H1 (cell line): Measurements from ENCODE around the gene PHACTR2. TPM values are rescaled to one million over a fixed set of nuclear protein-coding genes. Genes with fewer than 3 reads are reported as not detected.
A peak's percentile ranks its signal among the peaks of the same experiment; 100 is the strongest.

Experiments
- CTCF ChIA-PET: fragments of 300-600 bp; sonication (Branson Sonifier 250); formaldehyde crosslinking; loops from one replicate; lab custom pipeline; 2021; ENCODE audit not compliant: partially characterized antibody; lab: Charles Lee
- POLR2A ChIA-PET: fragments of 300-600 bp; sonication (Branson Sonifier 250); formaldehyde crosslinking; loops from one replicate; lab custom pipeline; 2021; ENCODE audit warnings: inconsistent platforms; ENCODE audit not compliant: partially characterized antibody; lab: Charles Lee
- DNase-seq, 2 experiments: peaks; one replicate each; pipeline versions ENCODE4 v3.0.0 to v3.0.0-alpha.2; 2010 to 2022; ENCODE audit warnings: low spot score in 2 of 2, low read depth in 1 of 2, mixed read lengths in 1 of 2
- FAIRE-seq: peaks from 2 replicates; lab custom pipeline; 2011; peaks lifted over from hg19 to GRCh38; lab: Jason Lieb, UNC
- H2AFZ ChIP-seq: 2 replicates; pipeline ENCODE4 v1.8.1; 2012; ENCODE audit warnings: low read length, inconsistent platforms
- H2AK5ac ChIP-seq: 2 replicates; pipeline ENCODE4 v1.6.1; 2013; ENCODE audit warnings: low read depth, low read length
- H2BK120ac ChIP-seq: replicated peaks from 2 replicates; pipeline ENCODE3; 2013; ENCODE audit warnings: low read depth, low read length, inconsistent platforms
- H2BK12ac ChIP-seq: 2 replicates; pipeline ENCODE4 v1.6.1; 2013; ENCODE audit warnings: low read depth, low read length
- H2BK15ac ChIP-seq: 2 replicates; pipeline ENCODE4 v1.6.1; 2013; ENCODE audit warnings: low read length
- H2BK20ac ChIP-seq: 2 replicates; pipeline ENCODE4 v1.6.1; 2013; ENCODE audit warnings: low read length
- H2BK5ac ChIP-seq: 2 replicates; pipeline ENCODE4 v1.6.1; 2013; ENCODE audit warnings: low read depth, low read length
- H3K14ac ChIP-seq: 2 replicates; pipeline ENCODE4 v1.6.1; 2013; ENCODE audit warnings: inconsistent platforms; ENCODE audit not compliant: insufficient read length
- H3K18ac ChIP-seq: 2 replicates; pipeline ENCODE4 v1.6.1; 2013; ENCODE audit warnings: low read length; ENCODE audit errors: extremely low read depth
- H3K23ac ChIP-seq: 2 replicates; pipeline ENCODE4 v1.6.1; 2013; ENCODE audit warnings: inconsistent platforms; ENCODE audit not compliant: insufficient read length
- H3K23me2 ChIP-seq: 2 replicates; pipeline ENCODE4 v1.6.1; 2013; ENCODE audit warnings: low read depth, low read length
- H3K27ac ChIP-seq: 2 replicates; pipeline ENCODE4 v1.6.1; 2011; ENCODE audit warnings: low read depth, low read length, inconsistent platforms
- H3K27me3 ChIP-seq, 4 experiments: replicated peaks in 1 of 4; 1 replicate in 1 of 4; 2 replicates in 3 of 4; pipeline versions ENCODE4 v1.6.1 to v1.8.1; 2011 to 2013; ENCODE audit warnings: low read length in 3 of 4, mild to moderate bottlenecking in 3 of 4, inconsistent platforms in 2 of 4, mixed read lengths in 2 of 4, moderate library complexity in 1 of 4; ENCODE audit not compliant: control insufficient read depth in 3 of 4, insufficient read depth in 3 of 4; ENCODE audit errors: extremely low read depth in 1 of 4
- H3K36me3 ChIP-seq, 4 experiments: 2 replicates each; pipeline versions ENCODE4 v1.6.1 to v1.8.1; 2011 to 2013; ENCODE audit warnings: mild to moderate bottlenecking in 4 of 4, low read length in 3 of 4, moderate library complexity in 2 of 4, control low read depth in 1 of 4, inconsistent platforms in 1 of 4; ENCODE audit not compliant: insufficient read depth in 4 of 4, control insufficient read depth in 2 of 4
- H3K4ac ChIP-seq: replicated peaks from 2 replicates; pipeline ENCODE3; 2013; ENCODE audit warnings: low read length, low read depth, mixed read lengths, inconsistent platforms; ENCODE audit not compliant: insufficient read length
- H3K4me1 ChIP-seq, 4 experiments: replicated peaks in 1 of 4; 1 replicate in 1 of 4; 2 replicates in 3 of 4; pipeline versions ENCODE4 v1.6.1 to v1.8.1; 2011 to 2013; ENCODE audit warnings: low read length in 3 of 4, inconsistent platforms in 2 of 4, mixed read lengths in 1 of 4; ENCODE audit not compliant: insufficient read depth in 4 of 4, control insufficient read depth in 3 of 4
- H3K4me2 ChIP-seq, 2 experiments: 2 replicates each; pipeline versions ENCODE4 v1.6.1 to v1.8.1; 2011 to 2013; ENCODE audit warnings: low read depth in 2 of 2, low read length in 2 of 2, control low read depth in 1 of 2, inconsistent platforms in 1 of 2, mild to moderate bottlenecking in 1 of 2; ENCODE audit not compliant: insufficient read depth in 1 of 2
- H3K4me3 ChIP-seq, 4 experiments: fragments of 200-600, 300-600 bp in 1 of 4; sonication (generic), shearing (Covaris generic), sonication (Bioruptor Twin) in 1 of 4; 2 replicates each; pipeline versions ENCODE4 v1.5.1 to v1.8.1; 2011 to 2016; ENCODE audit warnings: low read length in 4 of 4, low read depth in 3 of 4, control low read depth in 2 of 4, inconsistent platforms in 2 of 4, mild to moderate bottlenecking in 2 of 4, mixed read lengths in 1 of 4, moderate library complexity in 1 of 4; ENCODE audit not compliant: insufficient read depth in 2 of 4; ENCODE audit errors: extremely low read depth in 1 of 4
- H3K56ac ChIP-seq: replicated peaks from 2 replicates; pipeline ENCODE3; 2013; ENCODE audit warnings: low read depth, mild to moderate bottlenecking, mixed read lengths, low read length, inconsistent platforms; ENCODE audit not compliant: insufficient read length
- H3K79me1 ChIP-seq: 2 replicates; pipeline ENCODE4 v1.6.1; 2013; ENCODE audit warnings: low read depth, low read length, control low read depth
- H3K79me2 ChIP-seq, 2 experiments: 2 replicates each; pipeline versions ENCODE4 v1.6.1 to v1.8.1; 2012 to 2013; ENCODE audit warnings: low read length in 2 of 2, mild to moderate bottlenecking in 2 of 2, inconsistent platforms in 1 of 2; ENCODE audit not compliant: insufficient read depth in 2 of 2, control insufficient read depth in 1 of 2
- H3K9ac ChIP-seq, 4 experiments: replicated peaks in 1 of 4; 1 replicate in 1 of 4; 2 replicates in 3 of 4; pipeline versions ENCODE4 v1.6.1 to v1.8.1; 2011 to 2013; ENCODE audit warnings: low read depth in 3 of 4, low read length in 3 of 4, control low read depth in 2 of 4, mild to moderate bottlenecking in 2 of 4, moderate library complexity in 2 of 4, inconsistent platforms in 1 of 4; ENCODE audit errors: extremely low read depth in 1 of 4
- H3K9me3 ChIP-seq, 2 experiments: 2 replicates each; pipeline versions ENCODE4 v1.6.1 to v1.8.1; 2012 to 2013; ENCODE audit warnings: mild to moderate bottlenecking in 2 of 2, moderate library complexity in 2 of 2, control low read depth in 1 of 2, inconsistent platforms in 1 of 2, low read depth in 1 of 2, low read length in 1 of 2, mixed read lengths in 1 of 2; ENCODE audit not compliant: insufficient read depth in 2 of 2
- H4K20me1 ChIP-seq, 2 experiments: replicated peaks in 1 of 2; 2 replicates each; pipeline versions ENCODE3 to v1.8.1; 2011 to 2013; ENCODE audit warnings: inconsistent platforms in 2 of 2, low read length in 2 of 2, mild to moderate bottlenecking in 1 of 2; ENCODE audit not compliant: insufficient read depth in 2 of 2, control insufficient read depth in 1 of 2
- H4K5ac ChIP-seq: 2 replicates; pipeline ENCODE4 v1.6.1; 2013; ENCODE audit warnings: low read length, low read depth, mixed read lengths, inconsistent platforms; ENCODE audit not compliant: insufficient read length
- H4K8ac ChIP-seq: 2 replicates; pipeline ENCODE4 v1.8.0; 2013; ENCODE audit warnings: mild to moderate bottlenecking, moderate library complexity, low read length, inconsistent platforms; ENCODE audit not compliant: insufficient read depth; ENCODE audit errors: extremely low read depth
- H4K91ac ChIP-seq: replicated peaks from 2 replicates; pipeline ENCODE3; 2013; ENCODE audit warnings: low read length, mixed read lengths, inconsistent platforms; ENCODE audit not compliant: insufficient read length
- SIRT6 ChIP-seq: IDR thresholded peaks from one replicate; pipeline ENCODE4 v1.7.1; 2012; ENCODE audit warnings: low read length, inconsistent platforms
- TEAD4 ChIP-seq: IDR thresholded peaks from 2 replicates; pipeline ENCODE4 v1.6.1; 2012; ENCODE audit warnings: low read depth, low read length, inconsistent platforms, mixed read lengths
- WGBS, 2 experiments: shearing (Covaris generic) in 1 of 2; methylation state at CpG; one replicate each; pipeline versions ENCODE4 v1.1.6 to v1.1.7; 2013 to 2015; ENCODE audit warnings: low lambda C conversion rate in 2 of 2, mixed read lengths in 2 of 2, inconsistent platforms in 1 of 2, low coverage in 1 of 2, missing lambda C conversion rate in 1 of 2; ENCODE audit not compliant: insufficient replicate concordance in 2 of 2, insufficient coverage in 1 of 2, insufficient read length in 1 of 2; ENCODE audit errors: extremely low coverage in 1 of 2, missing lambda C conversion rate in 1 of 2; 5-methylcytosine and 5-hydroxymethylcytosine counted together
- polyA plus RNA-seq, 7 experiments: library from polyadenylated mRNA; depleted of rRNA in 3 of 7; stranded (reverse) in 5 of 7; unstranded in 2 of 7; fragments of >200 nt in 5 of 7; fragments of 200-250 nt in 2 of 7; gene quantifications; 1 replicate in 5 of 7; 2 replicates in 1 of 7; 4 replicates in 1 of 7; pipeline versions ENCODE4 v1.2.1 to v1.2.3, GENCODE V29; 2011 to 2013; ENCODE audit warnings: missing spikeins in 2 of 7, mixed read lengths in 2 of 7
- total RNA-seq: library from RNA; stranded (reverse); fragmentation: NEBNext Ultra II Directional; extraction: Animal tissue kit (Norgen Biotek cat#: 25700); gene quantifications from 2 replicates; pipeline ENCODE4 v1.2.1, GENCODE V29; 2021

The PHACTR2 gene
- total and polyA plus RNA-seq, 2 of the 8 experiments (the other 6 are each of a cell fraction or from before 2014, with no cell fraction given): 16.9 to 131 TPM

- peak overlapping the region; percentile 88 for H2BK20ac ChIP-seq
- H3K4me1 ChIP-seq: peaks cover 14 to 50% (median 48%) of the 10 kb centered on the region in 4 experiments
- peak overlapping the region; percentile 99 for H2BK5ac ChIP-seq
- H2AK5ac ChIP-seq: peak overlapping the region; percentile 88
- peak overlapping the region; percentile 84; the same call in 1 of the 2 replicates for H2BK15ac ChIP-seq
- 58% methylated on average over 22 of the region's 22 CpGs; no CpG with 5 or more reads in 1 of the 2 experiments for WGBS, 2 experiments
- H3K56ac ChIP-seq: no peak overlapping the region
- peaks cover 0 to 36% of the 10 kb centered on the region in 2 experiments; a peak in 2 of 4 replicates for H3K79me2 ChIP-seq
- no peak overlapping the region for H3K14ac ChIP-seq
- peak overlapping the region; percentile 81 for H2BK120ac ChIP-seq
- H2AFZ ChIP-seq: no peak overlapping the region
- H3K27ac ChIP-seq: peak overlapping the region; percentile 88
- no peaks in the 10 kb centered on the region for H3K9me3 ChIP-seq
- no peak overlapping the region for H4K8ac ChIP-seq
- H3K27me3 ChIP-seq: no peaks in the 10 kb centered on the region
- H3K36me3 ChIP-seq: no peaks in the 10 kb centered on the region
- no peak overlapping the region for H3K23ac ChIP-seq
- no peak for DNase-seq
- H3K4ac ChIP-seq: no peak overlapping the region
- H2BK12ac ChIP-seq: peak overlapping the region; percentile 96
- CTCF ChIA-PET: interaction anchor here (0.8 to 1.6 kb wide), 4 partner anchors 153 to 197 kb away, joined by 3 to 5 read pairs (median 3); no protein-coding TSS in a partner anchor
- H3K4me3 ChIP-seq: peak overlapping the region in 1 of 4 experiments; percentile 23; a peak in 2 of 8 replicates
- POLR2A ChIA-PET: interaction anchor here (0.6 to 1.8 kb wide), 8 partner anchors 9 to 81 kb away, joined by 3 to 4 read pairs (median 4); no protein-coding TSS in a partner anchor
- peak overlapping the region; percentile 96 for H4K5ac ChIP-seq
- TF ChIP-seq TEAD4 (peak; percentile 71; the same call in 1 of the 2 replicates), SIRT6 (no peak)
- peak overlapping the region; percentile 39 for H4K91ac ChIP-seq
- peak overlapping the region; percentile 96 for H3K18ac ChIP-seq
- FAIRE-seq: peak; percentile 58
- no peaks in the 10 kb centered on the region for H4K20me1 ChIP-seq
- H3K23me2 ChIP-seq: no peaks in the 10 kb centered on the region
- H3K9ac ChIP-seq: peak overlapping the region in 1 of 4 experiments; percentile 20; a peak in 1 of 7 replicates
- peak overlapping the region; percentile 47 to 48 for H3K4me2 ChIP-seq
- H3K79me1 ChIP-seq: no peaks in the 10 kb centered on the region; the same call in 1 of the 2 replicates
Measured at GRCh38 chr6:143745166-143746133, 67.7 kb downstream of the PHACTR2 start.
